GM18502 (cell line): ENCODE measurements around the gene BRD2.

ENCODE experiments used
- ATAC-seq: cut with Tn5 transposase; IDR thresholded peaks from one replicate; pipeline ENCODE4 v1.9.1; 2021; ENCODE audit warnings: mild to moderate bottlenecking; ENCODE audit not compliant: unreplicated experiment, poor library complexity

The BRD2 gene

GRCh38 chr6:32947552-32948465, 20.6 kb upstream of the BRD2 start:
- no peak for ATAC-seq

DNA sequence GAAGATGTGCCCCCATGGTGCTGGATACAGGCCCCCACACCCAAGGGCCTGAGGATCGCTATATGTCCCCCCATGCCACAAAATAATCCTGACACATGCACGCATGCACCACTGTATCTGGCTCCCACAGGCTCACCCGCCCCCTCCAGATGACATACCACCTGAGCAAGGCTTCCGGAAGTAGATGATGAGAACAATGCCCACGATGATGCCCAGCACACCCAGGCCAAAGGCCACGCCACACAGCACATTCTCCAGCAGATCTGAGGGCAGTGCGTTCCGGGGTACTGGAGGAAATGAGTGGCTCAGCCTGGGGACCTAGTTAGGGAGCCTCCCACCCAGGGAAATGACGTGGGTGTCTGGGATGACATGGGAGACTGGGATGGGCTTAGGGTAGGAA, 19.3 kb upstream of the BRD2 start:
- ATAC-seq, result no peak

DNA sequence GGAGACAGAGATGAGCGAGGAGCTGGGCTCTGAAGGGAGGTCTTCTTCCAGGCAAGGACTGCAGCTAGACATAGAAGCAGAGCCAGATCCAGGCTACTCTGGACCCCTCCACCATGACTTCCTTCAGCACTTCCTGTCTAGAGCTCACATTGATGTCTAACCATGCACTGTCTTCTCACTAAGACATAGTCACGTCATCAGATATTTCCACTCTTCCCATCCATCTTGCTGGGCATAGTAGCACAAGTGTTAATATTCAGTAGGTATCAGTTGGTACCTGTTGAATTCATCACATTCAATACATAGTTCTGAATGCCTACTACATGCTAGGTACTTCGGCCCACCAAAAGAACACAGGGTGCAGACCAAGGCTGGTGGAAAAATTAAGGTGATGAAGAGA, 18.4 kb upstream of the BRD2 start:
- ATAC-seq, result no peak

GRCh38 chr6:32950449-32950848, 17.9 kb upstream of the BRD2 start:
- no peak for ATAC-seq

- peak; percentile 88 for ATAC-seq
These were observed 15.3 kb upstream of the BRD2 start, which contains the start of gene HLA-DMA for GRCh38 chr6:32952817-32953739. Gene HLA-DMA, minus strand, starts transcription at chr6:32953097. Its CDS starts 61 bp downstream, at chr6:32953036.

- no peak for ATAC-seq
These were observed 14.6 kb upstream of the BRD2 start for GRCh38 chr6:32953775-32954174.

- ATAC-seq, result no peak
These were observed 14.1 kb upstream of the BRD2 start for GRCh38 chr6:32954267-32954666.

GRCh38 chr6:32954986-32955802, 13.2 kb upstream of the BRD2 start:
- ATAC-seq, result no peak

- ATAC-seq, result no peak
These were observed 12.2 kb upstream of the BRD2 start for GRCh38 chr6:32956176-32956575.

DNA sequence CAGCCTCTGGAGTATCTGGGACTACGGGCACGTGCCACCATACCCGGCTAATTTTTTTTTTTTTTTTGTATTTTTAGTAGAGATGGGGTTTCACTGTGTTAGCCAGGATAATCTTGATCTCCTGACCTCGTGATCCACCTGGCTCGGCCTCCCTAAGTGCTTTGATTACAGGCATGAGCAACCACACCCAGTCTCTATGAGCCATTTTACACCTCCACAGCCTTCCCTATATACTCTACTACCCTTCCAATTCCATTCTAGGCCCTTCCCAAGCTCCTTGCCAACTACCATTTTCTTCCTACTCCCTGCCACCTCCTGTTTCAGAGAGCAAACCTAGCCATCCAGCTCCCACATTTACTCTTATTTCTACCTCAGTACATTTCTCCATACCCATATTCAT, 7.8 kb upstream of the BRD2 start:
- ATAC-seq, result no peak

DNA sequence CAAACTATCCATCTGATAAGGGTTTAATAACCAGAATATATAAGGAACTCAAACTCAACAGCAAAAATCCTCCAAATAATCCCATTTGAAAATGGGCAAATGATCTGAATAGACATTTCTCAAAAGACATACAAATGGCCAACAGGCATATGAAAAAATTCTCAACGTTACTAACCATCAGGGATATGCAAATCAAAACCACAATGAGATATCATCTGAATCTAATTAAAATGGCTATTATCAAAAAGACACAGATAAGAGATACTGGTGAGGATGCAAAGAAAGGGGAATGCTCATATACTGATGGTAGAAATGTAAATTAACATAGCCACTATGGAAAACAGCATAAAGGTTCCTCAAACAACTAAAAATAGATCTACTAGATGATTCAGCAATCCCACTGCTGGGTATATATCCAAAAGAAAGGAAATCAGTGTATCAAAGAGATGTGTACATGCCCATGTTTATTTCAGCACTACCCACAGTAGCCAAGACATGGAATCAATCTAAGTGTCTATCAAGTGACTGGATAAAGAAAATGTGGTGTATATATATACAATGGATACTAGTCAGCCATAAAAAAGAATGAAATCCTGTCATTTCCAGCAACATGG, 6.1 kb upstream of the BRD2 start:
- ATAC-seq, result no peak

DNA sequence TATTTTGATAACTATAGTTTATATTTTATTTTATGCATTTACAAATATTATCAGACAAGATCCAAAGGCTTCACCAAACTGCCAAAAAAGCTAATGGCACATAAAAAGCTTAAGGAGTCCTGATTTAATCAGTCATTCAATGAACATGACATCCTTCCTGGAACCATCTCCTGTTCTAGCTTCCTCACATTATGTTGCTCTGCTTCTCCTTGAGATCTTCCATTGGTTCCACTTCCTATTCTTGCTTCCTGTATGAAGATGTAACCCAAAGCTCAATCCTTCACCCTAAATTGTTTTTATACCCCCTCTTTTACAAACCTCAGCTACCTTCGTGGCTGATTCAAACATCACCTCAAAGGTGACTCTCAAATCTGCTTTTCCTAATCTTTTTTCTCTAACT, 4.5 kb upstream of the BRD2 start:
- no peak for ATAC-seq

- ATAC-seq, result no peak
These were observed 3.6 kb upstream of the BRD2 start for GRCh38 chr6:32964776-32965175.

DNA sequence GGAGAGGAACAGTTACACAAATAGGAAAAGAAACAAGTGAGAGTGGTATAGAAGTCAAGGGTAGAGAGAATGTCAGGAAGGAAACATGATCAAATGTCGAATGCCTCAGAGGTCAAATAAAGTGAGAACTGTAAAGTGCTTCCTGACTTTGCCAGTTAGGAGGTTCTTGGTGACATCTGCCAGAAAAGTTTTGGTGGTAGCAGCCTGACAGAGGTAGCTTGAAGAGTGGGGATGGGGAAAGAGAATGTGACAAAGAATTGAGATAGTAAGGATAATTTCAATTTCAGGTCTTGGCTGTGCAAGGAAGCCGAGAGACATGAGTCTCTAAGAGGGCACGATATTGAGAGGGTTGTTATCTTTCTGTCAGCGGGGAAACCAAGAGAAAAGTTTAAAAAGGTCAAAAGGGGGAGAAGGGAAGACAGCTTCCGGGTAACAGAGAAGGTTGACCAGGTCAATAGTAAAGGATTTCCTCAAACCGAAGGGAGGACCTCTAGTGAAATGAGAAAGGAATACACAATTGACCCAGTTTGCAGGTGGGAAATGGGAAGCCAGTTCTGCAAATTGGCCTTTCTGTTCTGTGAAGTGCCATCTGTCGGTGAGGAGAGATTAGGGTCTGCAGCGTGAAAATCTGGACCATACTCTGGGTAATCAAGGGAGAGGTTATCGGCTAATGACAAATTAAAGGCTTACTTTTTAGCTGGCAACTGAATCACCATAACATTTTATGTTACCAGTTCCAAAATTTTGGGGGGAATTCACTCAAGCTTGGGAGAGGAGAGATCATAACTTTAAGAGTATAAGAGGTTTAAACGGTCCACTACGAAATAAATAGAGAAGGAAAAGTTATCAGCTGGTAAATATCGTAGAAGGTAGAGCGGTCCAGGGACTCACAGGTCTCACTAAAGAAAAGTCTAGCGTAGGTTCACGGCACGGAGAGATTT, 973 bp upstream of the BRD2 start:
- ATAC-seq, result no peak

GRCh38 chr6:32968867-32969684, 682 bp downstream of the BRD2 start:
- ATAC-seq, result no peak

GRCh38 chr6:32969685-32970412, 1.5 kb downstream of the BRD2 start:
- ATAC-seq, result no peak
